ENCODE results near the gene STPG3.

- TF ChIP-seq YY1 (IDR thresholded peaks at IDR 0.05; ENCODE audit: insufficient read depth, insufficient read length) (no peak), SUZ12 (IDR thresholded peaks at IDR 0.05; ENCODE audit: extremely low read depth, insufficient read depth, insufficient read length) (no peak), ZNF274 (IDR thresholded peaks at IDR 0.05; ENCODE audit: low read depth, low read length) (no peak)
These were observed 34.7 kb upstream of the STPG3 start for GRCh38 chr9:137216188-137216965.
